GM19351 (cell line): ENCODE data around the gene WASL.
"Not testable (repeated sequence)": the region's sequence is repeated elsewhere in the genome, so short reads cannot be mapped to it uniquely, and the experiment has no call there.

Experiments used
- ATAC-seq: cut with Tn5 transposase; IDR thresholded peaks from one replicate; pipeline ENCODE4 v1.9.1; 2021; ENCODE audit warnings: mild to moderate bottlenecking, moderate library complexity; ENCODE audit not compliant: unreplicated experiment

Gene WASL

GRCh38 chr7:123748734-123749536 is at the start of gene WASL:
TSS of gene WASL (minus strand) at chr7:123749003. CDS start at chr7:123748734, 269 bp downstream.
- peak; percentile 64 for ATAC-seq

- peak; percentile 63 for ATAC-seq
These were observed 49.1 kb upstream of the WASL start for GRCh38 chr7:123797673-123798531.

DNA sequence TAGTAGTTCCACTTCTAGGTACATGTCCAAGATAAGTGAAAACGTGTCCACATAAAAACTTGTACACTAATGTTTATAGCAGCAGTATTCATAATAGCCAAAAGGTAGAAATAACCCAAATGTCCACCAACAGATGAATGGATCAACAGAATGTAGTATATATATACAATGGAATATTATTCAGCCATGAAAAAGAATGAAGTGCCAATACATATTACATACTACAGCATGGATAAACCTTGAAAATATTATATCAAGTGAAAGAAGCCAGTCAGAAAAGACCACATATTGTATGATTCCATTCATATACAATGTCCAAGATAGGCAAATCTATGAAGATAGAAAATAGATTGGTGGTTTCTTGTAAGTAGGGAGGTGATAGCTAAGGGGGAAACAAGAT is 47.8 kb upstream of the WASL start:
- no peak for ATAC-seq

- no peak for ATAC-seq
These were observed 47.1 kb upstream of the WASL start for GRCh38 chr7:123795917-123796316.

DNA sequence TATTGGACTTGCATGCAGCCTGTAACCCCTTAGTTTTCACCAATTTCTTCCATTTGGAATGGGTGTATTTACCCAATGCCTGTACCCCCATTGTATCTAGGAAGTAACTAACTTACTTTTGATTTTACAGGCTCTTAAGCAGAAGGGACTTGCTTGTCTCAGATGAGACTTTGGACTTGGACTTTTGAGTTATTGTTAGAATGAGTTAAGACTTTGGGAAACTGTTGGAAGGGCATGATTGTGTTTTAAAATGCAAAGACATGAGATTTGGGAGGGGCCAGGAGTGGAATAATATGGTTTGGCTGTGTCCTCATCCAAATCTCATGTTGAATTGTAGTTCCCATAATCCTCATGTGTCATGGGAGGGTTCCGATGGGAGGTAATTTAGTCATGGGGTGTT is 46.3 kb upstream of the WASL start:
- not testable (repeated sequence) for ATAC-seq

- no peak for ATAC-seq
These were observed 43.7 kb upstream of the WASL start for GRCh38 chr7:123792547-123792946.

DNA sequence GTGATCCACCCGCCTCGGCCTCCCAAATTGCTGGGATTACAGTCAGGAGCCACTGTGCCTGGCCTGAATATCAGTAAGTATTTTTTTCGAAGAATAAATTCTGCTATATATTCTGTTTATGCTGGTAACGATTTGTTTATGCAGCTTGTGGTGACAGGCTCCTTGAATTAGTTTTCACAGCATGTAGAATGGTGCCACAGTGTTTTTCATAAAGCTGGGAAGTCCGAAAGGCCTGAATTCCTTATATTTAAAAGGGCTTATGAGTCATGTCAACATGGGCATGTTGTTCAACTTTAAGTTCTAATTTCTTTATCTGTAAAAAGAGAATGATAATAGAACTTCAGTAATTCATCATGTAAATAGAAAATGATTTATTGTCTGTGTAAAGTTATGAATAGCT is 42.2 kb upstream of the WASL start:
- no peak for ATAC-seq

- no peak for ATAC-seq
These were observed 41.0 kb upstream of the WASL start for GRCh38 chr7:123789817-123790216.

GRCh38 chr7:123789206-123789784 is 40.5 kb upstream of the WASL start:
- no peak for ATAC-seq

DNA sequence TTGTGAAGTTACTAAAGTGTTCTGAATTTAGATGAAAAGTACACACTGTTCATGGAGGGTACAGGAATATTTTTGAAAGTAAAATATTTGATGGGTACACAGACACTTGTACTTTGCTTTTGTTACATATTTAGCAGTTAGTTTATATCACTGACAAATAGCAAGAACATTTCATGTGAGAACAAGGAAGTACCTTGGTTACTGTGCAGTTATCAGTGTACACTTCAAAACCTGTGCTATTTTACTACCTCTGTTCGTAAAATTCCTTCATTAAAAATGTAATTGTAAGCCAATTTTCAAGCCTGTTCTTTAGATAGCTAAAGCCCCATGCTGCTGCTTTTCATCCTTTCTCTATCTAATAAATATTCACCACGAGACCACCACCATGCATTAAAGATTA is 39.8 kb upstream of the WASL start:
- no peak for ATAC-seq

DNA sequence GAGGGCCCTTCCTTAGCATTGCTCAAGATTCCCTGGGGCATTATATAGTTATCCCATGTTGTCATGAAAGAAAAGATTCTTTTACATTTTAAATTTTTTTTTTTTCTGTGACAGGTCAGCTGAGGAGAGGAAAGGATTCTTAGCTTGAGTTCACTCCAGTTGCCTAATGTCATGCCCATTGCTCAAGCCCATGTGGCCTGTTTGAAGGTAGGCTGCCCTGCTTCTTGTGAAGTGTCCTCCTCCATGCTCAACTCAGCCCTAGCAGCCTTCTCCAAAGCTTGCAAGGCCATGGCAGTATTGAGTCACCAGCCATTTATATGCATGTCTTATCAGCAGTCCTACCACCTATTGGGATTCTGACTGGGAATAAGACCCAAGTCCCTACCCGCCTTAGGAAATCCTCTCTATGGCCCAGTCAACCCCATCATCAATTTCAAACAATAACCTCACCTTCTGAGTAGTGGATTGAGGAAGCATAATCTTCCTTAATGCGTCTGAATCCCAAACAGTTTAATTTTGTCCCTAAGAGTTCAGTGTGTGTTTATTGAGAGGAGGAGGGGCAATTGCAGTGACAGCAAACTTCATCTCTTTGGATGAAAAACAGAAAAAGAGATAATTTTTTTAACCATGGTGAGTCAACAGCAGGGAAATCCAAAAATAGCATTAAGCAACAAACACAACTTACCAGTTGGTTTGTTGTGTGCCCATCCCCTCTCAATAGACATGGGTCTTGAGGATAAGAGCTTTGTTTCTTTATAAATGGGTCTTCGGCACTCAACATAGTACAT is 38.6 kb upstream of the WASL start:
- no peak for ATAC-seq

GRCh38 chr7:123784263-123784662 is 35.5 kb upstream of the WASL start:
- no peak for ATAC-seq

DNA sequence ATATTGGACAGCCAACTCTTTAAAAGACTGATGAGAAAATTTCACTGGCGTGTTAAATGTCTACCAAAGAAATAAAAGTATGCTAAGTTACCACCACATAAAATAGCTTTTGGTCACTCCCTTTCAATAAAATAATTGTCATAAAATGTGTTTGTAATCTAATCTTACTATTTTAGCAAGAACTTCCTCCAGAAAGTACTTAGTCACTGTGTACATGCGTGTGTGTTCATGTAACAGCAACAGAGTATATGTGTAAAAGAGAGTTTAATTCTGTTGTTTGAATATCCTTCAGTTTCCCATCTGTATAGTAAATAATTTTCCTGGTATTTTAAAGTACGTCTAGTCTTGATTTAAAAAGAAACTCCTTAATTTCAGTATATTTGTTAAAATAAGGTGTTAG is 35.0 kb upstream of the WASL start:
- no peak for ATAC-seq

GRCh38 chr7:123782071-123782798 is 33.4 kb upstream of the WASL start:
- no peak for ATAC-seq

GRCh38 chr7:123780472-123780871 is 31.7 kb upstream of the WASL start:
- not testable (repeated sequence) for ATAC-seq

GRCh38 chr7:123774496-123774895 is 25.7 kb upstream of the WASL start:
- no peak for ATAC-seq

DNA sequence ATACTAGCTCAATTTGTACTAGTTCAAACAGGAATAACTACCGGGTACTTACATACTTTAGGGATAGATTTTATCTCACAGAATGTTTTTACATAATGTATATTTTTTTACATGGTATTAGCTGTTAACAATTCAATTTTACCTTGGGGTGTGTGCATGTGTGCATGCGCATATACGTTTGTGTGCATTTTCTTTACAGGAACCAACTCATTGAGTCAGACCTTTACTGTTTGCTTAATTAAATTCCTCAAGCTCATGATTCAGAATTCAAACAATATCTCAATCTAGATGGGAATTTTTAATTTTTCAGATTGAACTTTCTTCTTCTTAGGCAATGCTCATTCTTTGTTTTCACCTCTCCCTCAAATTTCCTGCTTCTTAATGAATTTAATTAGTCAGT is 24.7 kb upstream of the WASL start:
- ATAC-seq = no peak

GRCh38 chr7:123772652-123773051 is 23.8 kb upstream of the WASL start:
- ATAC-seq = no peak

DNA sequence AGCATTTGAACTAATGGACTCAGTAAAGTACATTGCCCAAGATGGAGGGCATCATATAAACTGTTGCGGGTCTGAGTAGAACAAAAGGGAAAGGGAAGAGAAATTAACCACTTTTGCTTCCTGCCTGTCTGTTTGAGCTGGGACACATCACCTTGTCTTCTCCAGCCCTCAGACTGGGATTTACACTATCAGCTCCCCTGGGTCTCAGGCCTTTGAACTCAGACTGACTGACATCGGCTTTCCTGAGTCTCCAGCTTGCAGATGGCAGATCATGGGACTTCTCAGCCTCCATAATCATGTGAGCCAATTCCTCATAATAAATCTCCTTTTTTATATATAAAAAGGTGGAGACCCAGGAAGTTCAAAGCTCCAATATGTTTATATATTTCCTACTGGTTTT is 23.0 kb upstream of the WASL start:
- ATAC-seq = no peak

GRCh38 chr7:123771256-123771655 is 22.5 kb upstream of the WASL start:
- ATAC-seq = no peak
